ENCODE measurements around the gene KRT84.

- TF ChIP-seq CTCF (conservative IDR thresholded peaks at IDR 0.05) (no peak), EZH2 (IDR thresholded peaks at IDR 0.05; ENCODE audit: low read depth) (no peak)
Measured at GRCh38 chr12:52361553-52361952, 23.9 kb downstream of the KRT84 start.
